ENCODE measurements around the gene FAM124B. TPM values are rescaled to one million over a fixed set of nuclear protein-coding genes. Genes with fewer than 3 reads are reported as not detected.

FAM124B gene
- total and polyA plus RNA-seq, 2 donors (not counting 1 experiment from before 2014, with no cell fraction given), result not detected

GRCh38 chr2:224405412-224405811 is 3.5 kb upstream of the FAM124B start:
- no peaks in the 10 kb centered on the region for H4K20me1 ChIP-seq (ENCODE audit: control insufficient read depth, extremely low read depth, insufficient read depth, low read length)
- no peak overlapping the region for H2AFZ ChIP-seq (ENCODE audit: low read length)
- H3K4me3 ChIP-seq (replicated peaks in 1 of 4; ENCODE audit: control extremely low read depth in 1 of 4, insufficient read depth in 1 of 4, low read depth in 3 of 4, low read length in 4 of 4), result no peak overlapping the region
- H3K4me1 ChIP-seq (ENCODE audit: control insufficient read depth, extremely low read depth, insufficient read depth, low read length), result no peaks in the 10 kb centered on the region
- H3K79me2 ChIP-seq (ENCODE audit: control insufficient read depth, insufficient read depth, low read length), result no peaks in the 10 kb centered on the region
- no peak for TF ChIP-seq CTCF (conservative IDR thresholded peaks at IDR 0.05 in 1 of 2, IDR thresholded peaks at IDR 0.05 in 1 of 2; ENCODE audit: low read depth in 1 of 2, low read length in 2 of 2)
- TF ChIP-seq EZH2 (IDR thresholded peaks at IDR 0.05; ENCODE audit: low read length, missing control alignments), result no peak
- H3K36me3 ChIP-seq (ENCODE audit: control insufficient read depth, insufficient read depth, low read length), result no peaks in the 10 kb centered on the region
- H3K27me3 ChIP-seq (ENCODE audit: control insufficient read depth, insufficient read depth, low read length), result no peaks in the 10 kb centered on the region
- no peak overlapping the region for H3K9ac ChIP-seq (ENCODE audit: insufficient read depth, low read length)
- DNase-seq (ENCODE audit: low read depth in 2 of 2), result no peak
- H3K27ac ChIP-seq (ENCODE audit: insufficient read depth, low read length), result no peak overlapping the region
- H3K9me3 ChIP-seq (ENCODE audit: control insufficient read depth, insufficient read depth, low read depth, low read length), result no peaks in the 10 kb centered on the region
- no peak overlapping the region for H3K4me2 ChIP-seq (ENCODE audit: extremely low read depth, insufficient read depth, low read length)

GRCh38 chr2:224404796-224405195 is 2.9 kb upstream of the FAM124B start:
- H3K36me3 ChIP-seq (ENCODE audit: control insufficient read depth, insufficient read depth, low read length), result no peaks in the 10 kb centered on the region
- H3K9ac ChIP-seq (ENCODE audit: insufficient read depth, low read length), result no peak overlapping the region
- no peaks in the 10 kb centered on the region for H3K4me1 ChIP-seq (ENCODE audit: control insufficient read depth, extremely low read depth, insufficient read depth, low read length)
- no peaks in the 10 kb centered on the region for H4K20me1 ChIP-seq (ENCODE audit: control insufficient read depth, extremely low read depth, insufficient read depth, low read length)
- no peak overlapping the region for H3K4me2 ChIP-seq (ENCODE audit: extremely low read depth, insufficient read depth, low read length)
- no peaks in the 10 kb centered on the region for H3K79me2 ChIP-seq (ENCODE audit: control insufficient read depth, insufficient read depth, low read length)
- TF ChIP-seq EZH2 (IDR thresholded peaks at IDR 0.05; ENCODE audit: low read length, missing control alignments) (no peak), CTCF (conservative IDR thresholded peaks at IDR 0.05 in 1 of 2, IDR thresholded peaks at IDR 0.05 in 1 of 2; ENCODE audit: low read depth in 1 of 2, low read length in 2 of 2) (no peak)
- H3K9me3 ChIP-seq (ENCODE audit: control insufficient read depth, insufficient read depth, low read depth, low read length), result no peaks in the 10 kb centered on the region
- no peak overlapping the region for H3K27ac ChIP-seq (ENCODE audit: insufficient read depth, low read length)
- H3K4me3 ChIP-seq (replicated peaks in 1 of 4; ENCODE audit: control extremely low read depth in 1 of 4, insufficient read depth in 1 of 4, low read depth in 3 of 4, low read length in 4 of 4), result no peak overlapping the region
- no peaks in the 10 kb centered on the region for H3K27me3 ChIP-seq (ENCODE audit: control insufficient read depth, insufficient read depth, low read length)
- DNase-seq (ENCODE audit: low read depth in 2 of 2), result no peak
- no peak overlapping the region for H2AFZ ChIP-seq (ENCODE audit: low read length)

GRCh38 chr2:224403657-224404056 is 1.8 kb upstream of the FAM124B start:
- no peak overlapping the region for H2AFZ ChIP-seq (ENCODE audit: low read length)
- H3K9ac ChIP-seq (ENCODE audit: insufficient read depth, low read length), result no peak overlapping the region
- H3K36me3 ChIP-seq (ENCODE audit: control insufficient read depth, insufficient read depth, low read length), result no peaks in the 10 kb centered on the region
- DNase-seq (ENCODE audit: low read depth in 2 of 2), result no peak
- no peaks in the 10 kb centered on the region for H4K20me1 ChIP-seq (ENCODE audit: control insufficient read depth, extremely low read depth, insufficient read depth, low read length)
- H3K9me3 ChIP-seq (ENCODE audit: control insufficient read depth, insufficient read depth, low read depth, low read length), result no peaks in the 10 kb centered on the region
- H3K4me1 ChIP-seq (ENCODE audit: control insufficient read depth, extremely low read depth, insufficient read depth, low read length), result no peaks in the 10 kb centered on the region
- no peak overlapping the region for H3K4me3 ChIP-seq (replicated peaks in 1 of 4; ENCODE audit: control extremely low read depth in 1 of 4, insufficient read depth in 1 of 4, low read depth in 3 of 4, low read length in 4 of 4)
- TF ChIP-seq EZH2 (IDR thresholded peaks at IDR 0.05; ENCODE audit: low read length, missing control alignments) (no peak), CTCF (conservative IDR thresholded peaks at IDR 0.05 in 1 of 2, IDR thresholded peaks at IDR 0.05 in 1 of 2; ENCODE audit: low read depth in 1 of 2, low read length in 2 of 2) (no peak)
- no peaks in the 10 kb centered on the region for H3K79me2 ChIP-seq (ENCODE audit: control insufficient read depth, insufficient read depth, low read length)
- H3K27me3 ChIP-seq (ENCODE audit: control insufficient read depth, insufficient read depth, low read length), result no peaks in the 10 kb centered on the region
- H3K27ac ChIP-seq (ENCODE audit: insufficient read depth, low read length), result no peak overlapping the region
- no peak overlapping the region for H3K4me2 ChIP-seq (ENCODE audit: extremely low read depth, insufficient read depth, low read length)

Data from fibroblast of lung (primary cell).